C4-2B (cell line): ENCODE measurements around the gene SLC24A4.

Experiments
- ZFX ChIP-seq: fragments of 450-650 bp; IDR thresholded peaks from 2 replicates; pipeline ENCODE4 v1.6.1; 2017
- TF ChIP-seq, protein P1 (sequence below): fragments of 450-650 bp; conservative IDR thresholded peaks from 2 replicates; pipeline ENCODE4 v1.5.1; 2017; ENCODE audit warnings: mild to moderate bottlenecking

DNA sequence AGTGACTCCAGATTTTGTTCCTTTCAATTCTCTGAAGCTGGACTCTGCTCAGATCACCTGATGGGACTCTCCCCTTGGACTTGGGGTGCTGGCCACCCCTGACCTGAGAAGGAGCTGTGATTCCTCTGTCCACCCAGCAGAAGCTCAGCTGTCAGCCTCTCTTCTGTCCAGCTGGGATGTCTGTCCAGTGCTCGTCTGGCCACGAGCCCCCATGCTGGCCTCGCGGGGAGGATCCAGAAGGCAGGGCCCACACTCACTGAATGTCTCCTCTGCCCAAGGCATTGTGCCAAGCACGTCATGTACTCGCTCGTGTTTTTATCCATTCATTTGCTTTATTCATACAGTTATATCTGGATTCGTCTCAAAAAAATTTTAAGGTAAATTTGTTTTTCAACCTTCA, 14.2 kb upstream of the SLC24A4 start:
- TF ChIP-seq, protein P1, sequence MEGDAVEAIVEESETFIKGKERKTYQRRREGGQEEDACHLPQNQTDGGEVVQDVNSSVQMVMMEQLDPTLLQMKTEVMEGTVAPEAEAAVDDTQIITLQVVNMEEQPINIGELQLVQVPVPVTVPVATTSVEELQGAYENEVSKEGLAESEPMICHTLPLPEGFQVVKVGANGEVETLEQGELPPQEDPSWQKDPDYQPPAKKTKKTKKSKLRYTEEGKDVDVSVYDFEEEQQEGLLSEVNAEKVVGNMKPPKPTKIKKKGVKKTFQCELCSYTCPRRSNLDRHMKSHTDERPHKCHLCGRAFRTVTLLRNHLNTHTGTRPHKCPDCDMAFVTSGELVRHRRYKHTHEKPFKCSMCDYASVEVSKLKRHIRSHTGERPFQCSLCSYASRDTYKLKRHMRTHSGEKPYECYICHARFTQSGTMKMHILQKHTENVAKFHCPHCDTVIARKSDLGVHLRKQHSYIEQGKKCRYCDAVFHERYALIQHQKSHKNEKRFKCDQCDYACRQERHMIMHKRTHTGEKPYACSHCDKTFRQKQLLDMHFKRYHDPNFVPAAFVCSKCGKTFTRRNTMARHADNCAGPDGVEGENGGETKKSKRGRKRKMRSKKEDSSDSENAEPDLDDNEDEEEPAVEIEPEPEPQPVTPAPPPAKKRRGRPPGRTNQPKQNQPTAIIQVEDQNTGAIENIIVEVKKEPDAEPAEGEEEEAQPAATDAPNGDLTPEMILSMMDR, result no peak
- no peak for TF ChIP-seq ZFX
